Sigmoid colon (tissue), 7 donors: ENCODE measurements around the gene SPNS2. TPM values are rescaled to one million over a fixed set of nuclear protein-coding genes. Genes with fewer than 3 reads are reported as not detected.
A peak's percentile ranks its signal among the peaks of the same experiment; 100 is the strongest.

Experiments
- DNase-seq: peaks from one replicate; pipeline ENCODE4 v3.0.0-alpha.2; 2019
- H3K27ac ChIP-seq, 4 donors: fragments of 200-600 bp; sonication (generic); one replicate each; pipeline ENCODE4 v1.5.1; 2016 to 2019; ENCODE audit warnings: mild to moderate bottlenecking in 1 of 4
- H3K27me3 ChIP-seq, 3 donors: fragments of 200-600 bp; sonication (generic); one replicate each; pipeline ENCODE4 v1.5.1; 2019; ENCODE audit warnings: mild to moderate bottlenecking in 1 of 3
- H3K36me3 ChIP-seq, 4 donors: fragments of 200-600 bp; sonication (generic); one replicate each; pipeline ENCODE4 v1.5.1; 2016 to 2019
- H3K4me1 ChIP-seq, 4 donors: fragments of 200-600 bp; sonication (generic); one replicate each; pipeline ENCODE4 v1.5.1; 2017 to 2019
- H3K4me3 ChIP-seq, 4 donors: fragments of 200-600 bp; sonication (generic); one replicate each; pipeline ENCODE4 v1.5.1; 2017 to 2019; ENCODE audit warnings: mild to moderate bottlenecking in 2 of 4, moderate library complexity in 1 of 4
- H3K9me3 ChIP-seq, 4 donors: fragments of 200-600 bp in 3 of 4; sonication (generic) in 3 of 4; one replicate each; pipeline versions ENCODE4 v1.5.1 to v1.6.1; 2013 to 2019
- CTCF ChIP-seq, 4 experiments: fragments of 450-650 bp in 3 of 4; fragments of 200-600 bp in 1 of 4; IDR thresholded peaks; one replicate each; pipeline ENCODE4 v1.5.1; 2016 to 2019; ENCODE audit warnings: antibody characterized with exemption in 4 of 4, mild to moderate bottlenecking in 3 of 4, moderate library complexity in 2 of 4
- EP300 ChIP-seq, 4 donors: sonication (generic); formaldehyde crosslinking; IDR thresholded peaks; one replicate each; pipeline ENCODE4 v1.6.1; 2017; ENCODE audit warnings: antibody characterized with exemption in 4 of 4
- POLR2A ChIP-seq, 2 donors: fragments of 450-650 bp; IDR thresholded peaks; one replicate each; pipeline ENCODE4 v1.6.1; 2016; ENCODE audit warnings: antibody characterized with exemption in 2 of 2, mild to moderate bottlenecking in 2 of 2, moderate library complexity in 2 of 2
- POLR2AphosphoS5 ChIP-seq, 4 donors: sonication (generic); formaldehyde crosslinking; IDR thresholded peaks; one replicate each; pipeline ENCODE4 v1.6.1; 2017; ENCODE audit warnings: antibody characterized with exemption in 4 of 4
- WGBS, 2 donors: extraction: QIAGEN DNeasy Blood & Tissue Kit; methylation state at CpG; one replicate each; pipeline ENCODE4 v1.1.7; 2013; 5-methylcytosine and 5-hydroxymethylcytosine counted together
- intact Hi-C: fragments of 100-400 bp; cut with DNase I; formaldehyde crosslinking; loops from one replicate; pipeline ENCODE4 v1.15.1; 2023
- polyA plus RNA-seq, 3 donors: library from polyadenylated mRNA; stranded (reverse); fragments of 200-250 nt; gene quantifications; one replicate each; pipeline ENCODE4 v1.2.3, GENCODE V29; 2013
- total RNA-seq, 4 donors: library from RNA; depleted of rRNA; stranded (reverse); fragments of >200 nt; gene quantifications; one replicate each; pipeline ENCODE4 v1.1.0, GENCODE V29; 2016
- donor health status: healthy with polysubstance abuse.
- donor health status: Bipolar disorder and iron deficiency.
- donor health status: healthy.

SPNS2 gene
- total and polyA plus RNA-seq, 7 donors = 5.3 to 40.5 (median 9.8) TPM

GRCh38 chr17:4551796-4552525 lies 53.3 kb downstream of the SPNS2 start:
- intact Hi-C loops = no loop called here
- TF ChIP-seq CTCF (IDR thresholded peaks at IDR 0.05) (no peak), POLR2A (IDR thresholded peaks at IDR 0.05) (no peak), POLR2AphosphoS5 (IDR thresholded peaks at IDR 0.05) (no peak), EP300 (IDR thresholded peaks at IDR 0.05) (no peak)
- H3K4me3 ChIP-seq = no peak overlapping the region
- peak; percentile 55 for DNase-seq
- no peaks in the 10 kb centered on the region for H3K27me3 ChIP-seq
- peaks cover 0 to 23% (median 20%) of the 10 kb centered on the region in 4 donors for H3K4me1 ChIP-seq
- peaks cover 4 to 69% (median 43%) of the 10 kb centered on the region in 4 donors for H3K36me3 ChIP-seq
- WGBS, 2 donors = 93 to 96% methylated on average over 27 of the region's 27 CpGs
- H3K27ac ChIP-seq = no peak overlapping the region
- H3K9me3 ChIP-seq = no peaks in the 10 kb centered on the region

GRCh38 chr17:4553669-4554068 lies 55.0 kb downstream of the SPNS2 start:
- no peak for TF ChIP-seq POLR2A (IDR thresholded peaks at IDR 0.05)
- no peak for TF ChIP-seq EP300 (IDR thresholded peaks at IDR 0.05)
- TF ChIP-seq POLR2AphosphoS5 (IDR thresholded peaks at IDR 0.05) = no peak
- no peak for TF ChIP-seq CTCF (IDR thresholded peaks at IDR 0.05)
- peaks cover 0 to 23% (median 20%) of the 10 kb centered on the region in 4 donors for H3K4me1 ChIP-seq
- no peak overlapping the region for H3K27ac ChIP-seq
- 82 to 87% methylated on average over 9 of the region's 9 CpGs for WGBS, 2 donors
- intact Hi-C loops = no loop called here
- no peak overlapping the region for H3K4me3 ChIP-seq
- peaks cover 4 to 52% (median 31%) of the 10 kb centered on the region in 4 donors for H3K36me3 ChIP-seq
- no peaks in the 10 kb centered on the region for H3K9me3 ChIP-seq
- no peaks in the 10 kb centered on the region for H3K27me3 ChIP-seq
- peak; percentile 67 for DNase-seq

GRCh38 chr17:4554441-4554996 lies 55.8 kb downstream of the SPNS2 start:
- intact Hi-C loops = no loop called here
- 9 to 15% methylated on average over 18 of the region's 18 CpGs for WGBS, 2 donors
- DNase-seq = peak; percentile 64

GRCh38 chr17:4554997-4555799 lies 56.5 kb downstream of the SPNS2 start, which contains the start of gene MYBBP1A:
Gene MYBBP1A, minus strand, starts transcription at chr17:4555384. Its CDS starts 60 bp downstream, at chr17:4555324.
- 0% methylated on average over 69 of the region's 69 CpGs for WGBS, 2 donors
- intact Hi-C loops = no loop called here
- TF ChIP-seq CTCF (IDR thresholded peaks at IDR 0.05) (peak in 1 of 4 experiments; percentile 6), POLR2AphosphoS5 (IDR thresholded peaks at IDR 0.05) (peak; percentile 53 to 86 (median 82)), POLR2A (IDR thresholded peaks at IDR 0.05) (peak in 1 of 2 donors; percentile 56), EP300 (IDR thresholded peaks at IDR 0.05) (no peak)
- Histone ChIP-seq H3K36me3 (peaks cover 4 to 36% (median 18%) of the 10 kb centered on the region in 4 donors), H3K4me1 (peaks cover 0 to 23% (median 20%) of the 10 kb centered on the region in 4 donors), H3K27ac (peak within 1 kb of the TSS; percentile 77 to 86 (median 83)), H3K27me3 (no peaks in the 10 kb centered on the region), H3K4me3 (peak within 1 kb of the TSS; percentile 83 to 88 (median 85)), H3K9me3 (no peaks in the 10 kb centered on the region)
- DNase-seq = peak; percentile 98

More at GRCh38 chr17:4554441-4554996, 55.8 kb downstream of the SPNS2 start:
- Histone ChIP-seq H3K36me3 (peaks cover 4 to 43% (median 24%) of the 10 kb centered on the region in 4 donors), H3K27ac (peak overlapping the region; percentile 77 to 86 (median 83)), H3K4me3 (peak overlapping the region; percentile 83 to 88 (median 85)), H3K4me1 (peaks cover 0 to 23% (median 20%) of the 10 kb centered on the region in 4 donors), H3K9me3 (no peaks in the 10 kb centered on the region), H3K27me3 (no peaks in the 10 kb centered on the region)
- no peak for TF ChIP-seq EP300 (IDR thresholded peaks at IDR 0.05)
- TF ChIP-seq POLR2AphosphoS5 (IDR thresholded peaks at IDR 0.05) = no peak
